ENCODE results near the gene RPL18. TPM values are rescaled to one million over a fixed set of nuclear protein-coding genes. Genes with fewer than 3 reads are reported as not detected.

The RPL18 gene
- total RNA-seq, 1 experiment from 2014 or later, result 1,812 TPM

GRCh38 chr19:48575931-48576622, 42.9 kb downstream of the RPL18 start:
- POLR2A ChIA-PET, result no interaction called here
- Histone ChIP-seq H3K4me3 (ENCODE audit: low read depth, low read length) (no peak overlapping the region), H3K9me3 (no peaks in the 10 kb centered on the region), H3K36me3 (ENCODE audit: control insufficient read depth, insufficient read depth, low read length) (no peaks in the 10 kb centered on the region), H3K4me1 (peaks cover 23% of the 10 kb centered on the region), H3K27me3 (replicated peaks; ENCODE audit: control insufficient read depth, insufficient read depth, low read length) (no peaks in the 10 kb centered on the region)
- no peak overlapping the region for H3K27ac Mint-ChIP-seq (ENCODE audit: unreplicated experiment)
- no peak overlapping the region for H3K4me3 Mint-ChIP-seq (ENCODE audit: unreplicated experiment)
- TF ChIP-seq CTCF (IDR thresholded peaks at IDR 0.05; ENCODE audit: insufficient read depth in 1 of 2, low read depth in 1 of 2, low read length in 1 of 2, severe bottlenecking in 1 of 2, unreplicated experiment in 1 of 2), result no peak
- H3K36me3 Mint-ChIP-seq (ENCODE audit: insufficient read depth, unreplicated experiment), result peaks cover 15% of the 10 kb centered on the region
- BruUV-seq (replicated peaks), result no TSS peak
- no peak for DNase-seq
- H3K4me1 Mint-ChIP-seq (ENCODE audit: low read depth, unreplicated experiment), result peaks cover 16% of the 10 kb centered on the region
- intact Hi-C loops (cut with micrococcal nuclease; ENCODE audit: unreplicated experiment), result no loop called here
- H3K27me3 Mint-ChIP-seq (ENCODE audit: insufficient read depth, unreplicated experiment), result no peaks in the 10 kb centered on the region
- no peaks in the 10 kb centered on the region for H3K9me3 Mint-ChIP-seq (ENCODE audit: unreplicated experiment)
- CTCF ChIA-PET, result interaction anchor here (1.6 kb wide), 1 partner anchor 33 kb away, joined by 8 read pairs; no protein-coding TSS in a partner anchor

- CTCF ChIA-PET, result interaction anchor here (0.7 to 1.2 kb wide), 3 partner anchors 11 to 86 kb away, joined by 3 to 5 read pairs (median 3); no protein-coding TSS in a partner anchor
- H3K4me1 Mint-ChIP-seq (ENCODE audit: low read depth, unreplicated experiment), result peaks cover 18% of the 10 kb centered on the region
Observed at GRCh38 chr19:48573163-48573505, 45.8 kb downstream of the RPL18 start.

More at GRCh38 chr19:48573163-48573505, 45.8 kb downstream of the RPL18 start:
- H3K36me3 Mint-ChIP-seq (ENCODE audit: insufficient read depth, unreplicated experiment), result peaks cover 15% of the 10 kb centered on the region
- peak overlapping the region; percentile 67 for H3K27ac Mint-ChIP-seq (ENCODE audit: unreplicated experiment)
- no peak for TF ChIP-seq CTCF (IDR thresholded peaks at IDR 0.05; ENCODE audit: insufficient read depth in 1 of 2, low read depth in 1 of 2, low read length in 1 of 2, severe bottlenecking in 1 of 2, unreplicated experiment in 1 of 2)
- no peaks in the 10 kb centered on the region for H3K27me3 ChIP-seq (replicated peaks; ENCODE audit: control insufficient read depth, insufficient read depth, low read length)
- peaks cover 30% of the 10 kb centered on the region for H3K4me1 ChIP-seq
- H3K9me3 ChIP-seq, result no peaks in the 10 kb centered on the region
- no peaks in the 10 kb centered on the region for H3K27me3 Mint-ChIP-seq (ENCODE audit: insufficient read depth, unreplicated experiment)
- POLR2A ChIA-PET, result interaction anchor here (0.9 kb wide), 1 partner anchor 15 kb away, joined by 5 read pairs; no protein-coding TSS in a partner anchor
- no peaks in the 10 kb centered on the region for H3K9me3 Mint-ChIP-seq (ENCODE audit: unreplicated experiment)
- no peak for DNase-seq
- no peak overlapping the region for H3K4me3 ChIP-seq (ENCODE audit: low read depth, low read length)
- intact Hi-C loops (cut with micrococcal nuclease; ENCODE audit: unreplicated experiment), result no loop called here
- no peaks in the 10 kb centered on the region for H3K36me3 ChIP-seq (ENCODE audit: control insufficient read depth, insufficient read depth, low read length)
- no peak overlapping the region for H3K4me3 Mint-ChIP-seq (ENCODE audit: unreplicated experiment)
- BruUV-seq (replicated peaks), result no TSS peak

All from Caco-2 (cell line).